SK-N-SH (cell line): ENCODE measurements around the gene CHRM4. TPM values are rescaled to one million over a fixed set of nuclear protein-coding genes. Genes with fewer than 3 reads are reported as not detected.

Experiments
- CTCF ChIA-PET: fragments of 300-600, 350-600 bp; formaldehyde crosslinking; extraction: SDS; loops from one replicate; lab custom pipeline; 2021; lab: Yijun Ruan, JAX
- POLR2A ChIA-PET: fragments of 350-600 bp; sonication (Branson Sonifier 250); formaldehyde crosslinking; extraction: SDS; loops from one replicate; lab custom pipeline; 2020; ENCODE audit warnings: antibody characterized with exemption, inconsistent platforms; lab: Yijun Ruan, JAX
- DNase-seq: peaks from one replicate; pipeline ENCODE4 v3.0.0; 2012
- H2AFZ ChIP-seq: fragments of 200-600 bp; sonication (generic); 2 replicates; pipeline ENCODE4 v1.8.1; 2016; ENCODE audit warnings: antibody characterized with exemption, mild to moderate bottlenecking, low read depth
- H3F3A ChIP-seq: fragments of 200-600 bp; sonication (generic); replicated peaks from 2 replicates; pipeline ENCODE3; 2016; ENCODE audit warnings: antibody characterized with exemption, mild to moderate bottlenecking; ENCODE audit not compliant: insufficient read depth
- H3K27ac ChIP-seq, 2 experiments: fragments of 200-500 bp in 1 of 2; fragments of 200-600 bp in 1 of 2; sonication (Bioruptor generic) in 1 of 2; sonication (generic), shearing (Covaris generic) in 1 of 2; 2 replicates each; pipeline versions ENCODE4 v1.5.1 to v1.6.1; 2014 to 2016; ENCODE audit warnings: low read depth in 2 of 2, inconsistent platforms in 1 of 2, low read length in 1 of 2, mild to moderate bottlenecking in 1 of 2, mixed read lengths in 1 of 2
- H3K27me3 ChIP-seq: fragments of 200-600 bp; sonication (generic), shearing (Covaris generic); 2 replicates; pipeline ENCODE4 v1.6.1; 2016; ENCODE audit warnings: mixed run types; ENCODE audit not compliant: insufficient read depth
- H3K36me3 ChIP-seq, 2 experiments: fragments of 200-500 bp in 1 of 2; fragments of 200-600 bp in 1 of 2; sonication (Bioruptor generic) in 1 of 2; sonication (generic) in 1 of 2; replicated peaks in 1 of 2; 2 replicates each; pipeline versions ENCODE3 to v1.5.1; 2014 to 2016; ENCODE audit warnings: low read length in 1 of 2, mild to moderate bottlenecking in 1 of 2; ENCODE audit not compliant: insufficient read depth in 2 of 2, control insufficient read depth in 1 of 2
- H3K4me1 ChIP-seq, 2 experiments: fragments of 200-500 bp in 1 of 2; fragments of 200-600 bp in 1 of 2; sonication (Bioruptor generic) in 1 of 2; sonication (generic), shearing (Covaris generic) in 1 of 2; 2 replicates each; pipeline versions ENCODE4 v1.5.1 to v1.6.1; 2014 to 2016; ENCODE audit warnings: low read depth in 1 of 2, low read length in 1 of 2, mixed run types in 1 of 2; ENCODE audit not compliant: insufficient read depth in 2 of 2, control insufficient read depth in 1 of 2
- H3K4me2 ChIP-seq: fragments of 200-600 bp; sonication (generic), shearing (Covaris generic); 2 replicates; pipeline ENCODE4 v1.6.1; 2017; ENCODE audit warnings: mixed run types
- H3K4me3 ChIP-seq, 2 experiments: fragments of 200-500 bp in 1 of 2; fragments of 200-600 bp in 1 of 2; sonication (Bioruptor generic) in 1 of 2; sonication (generic), shearing (Covaris generic) in 1 of 2; 2 replicates each; pipeline versions ENCODE4 v1.5.1 to v1.8.1; 2014 to 2016; ENCODE audit warnings: low read depth in 2 of 2, inconsistent platforms in 1 of 2, low read length in 1 of 2, mild to moderate bottlenecking in 1 of 2, mixed read lengths in 1 of 2, moderate library complexity in 1 of 2
- H3K79me2 ChIP-seq: fragments of 200-600 bp; sonication (generic); 2 replicates; pipeline ENCODE4 v1.8.1; 2017; ENCODE audit warnings: mild to moderate bottlenecking; ENCODE audit not compliant: insufficient read depth
- H3K9ac ChIP-seq: fragments of 200-600 bp; sonication (generic); 2 replicates; pipeline ENCODE4 v1.6.1; 2017; ENCODE audit warnings: mixed run types
- H3K9me2 ChIP-seq: fragments of 200-600 bp; sonication (generic); 2 replicates; pipeline ENCODE4 v1.6.1; 2017; ENCODE audit warnings: mixed run types
- H3K9me3 ChIP-seq: fragments of 200-600 bp; sonication (generic); 2 replicates; pipeline ENCODE4 v1.6.1; 2017; ENCODE audit warnings: mixed run types, mild to moderate bottlenecking, moderate library complexity
- H4K20me1 ChIP-seq: fragments of 200-600 bp; sonication (generic); 2 replicates; pipeline ENCODE4 v1.6.1; 2017; ENCODE audit warnings: mild to moderate bottlenecking, mixed run types; ENCODE audit not compliant: insufficient read depth
- CHD2 ChIP-seq: fragments of 150-350 bp; IDR thresholded peaks from 2 replicates; pipeline ENCODE4 v1.6.1; 2018; ENCODE audit warnings: low read length; ENCODE audit not compliant: partially characterized antibody
- CTCF ChIP-seq: fragments of 200-600 bp; sonication (generic); IDR thresholded peaks from 2 replicates; pipeline ENCODE4 v1.6.1; 2017; ENCODE audit warnings: antibody characterized with exemption, mild to moderate bottlenecking, moderate library complexity
- ELF1 ChIP-seq: IDR thresholded peaks from 2 replicates; pipeline ENCODE4 v1.4.0; 2012
- JUND ChIP-seq: IDR thresholded peaks from 2 replicates; pipeline ENCODE4 v1.4.0; 2012
- MAX ChIP-seq: IDR thresholded peaks from 2 replicates; pipeline ENCODE4 v1.4.0; 2012; ENCODE audit warnings: low read depth
- MEF2A ChIP-seq: IDR thresholded peaks from 2 replicates; pipeline ENCODE4 v1.4.0; 2012; ENCODE audit warnings: low read depth, borderline replicate concordance
- NFIC ChIP-seq: IDR thresholded peaks from 2 replicates; pipeline ENCODE4 v1.4.0; 2012; ENCODE audit warnings: borderline replicate concordance
- NRF1 ChIP-seq: IDR thresholded peaks from 2 replicates; pipeline ENCODE4 v1.6.1; 2012; ENCODE audit warnings: low read depth, mild to moderate bottlenecking, low read length
- POLR2AphosphoS5 ChIP-seq: IDR thresholded peaks from 2 replicates; pipeline ENCODE4 v1.6.1; 2012; ENCODE audit warnings: low read depth, low read length
- RAD21 ChIP-seq: IDR thresholded peaks from 2 replicates; pipeline ENCODE4 v1.6.1; 2012; ENCODE audit warnings: mild to moderate bottlenecking, low read length
- REST ChIP-seq: IDR thresholded peaks from 2 replicates; pipeline ENCODE4 v1.6.1; 2012; ENCODE audit warnings: mild to moderate bottlenecking, low read depth, low read length, moderate library complexity
- SIN3A ChIP-seq: IDR thresholded peaks from 2 replicates; pipeline ENCODE4 v1.6.1; 2012; ENCODE audit warnings: low read depth, mild to moderate bottlenecking, low read length, moderate library complexity, borderline replicate concordance
- TCF12 ChIP-seq: IDR thresholded peaks from 2 replicates; pipeline ENCODE4 v1.4.0; 2012
- USF1 ChIP-seq: IDR thresholded peaks from 2 replicates; pipeline ENCODE4 v1.4.0; 2012; ENCODE audit warnings: low read depth, borderline replicate concordance
- WGBS: methylation state at CpG from one replicate; pipeline ENCODE4 v1.1.6; 2017; ENCODE audit warnings: low lambda C conversion rate; 5-methylcytosine and 5-hydroxymethylcytosine counted together
- polyA plus RNA-seq, 3 experiments: library from polyadenylated mRNA; depleted of rRNA; stranded (reverse); fragments of >200 nt; gene quantifications; 2 replicates each; pipeline ENCODE4 v1.2.3, GENCODE V29; 2012

Gene CHRM4
- 0.13 and 0.26 TPM in 2 replicates for polyA plus RNA-seq (2012; rRNA removed)
- 0.08 and 0.18 TPM in 2 replicates for polyA plus RNA-seq (2012; cell fraction: cytosol; rRNA removed)
- polyA plus RNA-seq (2012; cell fraction: nucleus; rRNA removed), result 0.36 and 0.39 TPM in 2 replicates

- H3K9ac ChIP-seq, result no peak within 1 kb of the TSS
- 20% methylated on average over 1 of the region's 123 CpGs for WGBS
- H3K4me2 ChIP-seq, result peak within 1 kb of the TSS; percentile 94
- H2AFZ ChIP-seq, result no peak within 1 kb of the TSS
- CTCF ChIA-PET, result interaction anchor here (0.6 to 7.6 kb wide), 47 partner anchors 9 to 597 kb away, joined by 3 to 204 read pairs (median 5); partner anchors contain the start of genes AMBRA1, DGKZ and MDK
- TF ChIP-seq RAD21 (peak; percentile 19; the same call in 1 of the 2 replicates), CTCF (peak; percentile 51), REST (0 out of 2 replicates have a peak, but pooled peaks have one; percentile 50), SIN3A (no peak)
- TF ChIP-seq, all 33 proteins: peak for 3
- Histone ChIP-seq H3K79me2 (no peaks in the 10 kb centered on the region), H3K9me2 (no peaks in the 10 kb centered on the region), H3K36me3 (peaks cover 0 to 2% of the 10 kb centered on the region in 2 experiments), H3K9me3 (no peaks in the 10 kb centered on the region), H3K27ac (no peak within 1 kb of the TSS), H3K4me3 (peak within 1 kb of the TSS; percentile 52 to 60), H3F3A (peaks cover 17% of the 10 kb centered on the region), H4K20me1 (peaks cover 18% of the 10 kb centered on the region), H3K4me1 (peaks cover 0 to 27% of the 10 kb centered on the region in 2 experiments; a peak in 2 of 4 replicates), H3K27me3 (peaks cover 15% of the 10 kb centered on the region)
- POLR2A ChIA-PET, result interaction anchor here (1.6 kb wide), 1 partner anchor 11 kb away, joined by 7 read pairs; the partner anchor contains the start of gene MDK
- peak; percentile 94 for DNase-seq
Measured at GRCh38 chr11:46391578-46392420, at the start of gene CHRM4. Gene CHRM4, minus strand, starts transcription at chr11:46391776. Its CDS starts 5,219 bp downstream, at chr11:46386557.

- Histone ChIP-seq H3K27ac (peak overlapping the region in 1 of 2 experiments; percentile 2; a peak in 1 of 4 replicates), H3K4me1 (peaks cover 16 to 20% of the 10 kb centered on the region in 2 experiments; a peak in 2 of 4 replicates), H3K27me3 (no peaks in the 10 kb centered on the region), H3K9ac (no peak overlapping the region), H3F3A (no peaks in the 10 kb centered on the region), H3K9me3 (no peaks in the 10 kb centered on the region), H3K36me3 (peaks cover 19 to 23% of the 10 kb centered on the region in 2 experiments), H3K4me2 (no peak overlapping the region)
- CTCF ChIA-PET, result interaction anchor here (1.0 to 5.1 kb wide), 5 partner anchors 40 to 98 kb away, joined by 3 to 25 read pairs (median 5); no protein-coding TSS in a partner anchor
- no peak for TF ChIP-seq USF1
- TF ChIP-seq TCF12, result no peak
- TF ChIP-seq NRF1, result no peak
- no peak for TF ChIP-seq MAX
- TF ChIP-seq CHD2, result no peak
- TF ChIP-seq MEF2A, result no peak
- no peak for TF ChIP-seq NFIC
- TF ChIP-seq POLR2AphosphoS5, result no peak
- no peak for TF ChIP-seq ELF1
- no peak for TF ChIP-seq JUND
- TF ChIP-seq, all 33 proteins: peak for 0
- WGBS, result 50% methylated on average over 3 of the region's 4 CpGs
- Histone ChIP-seq H4K20me1 (no peaks in the 10 kb centered on the region), H2AFZ (no peak overlapping the region), H3K79me2 (no peaks in the 10 kb centered on the region), H3K9me2 (no peaks in the 10 kb centered on the region), H3K4me3 (no peak overlapping the region)
- no peak for DNase-seq
- POLR2A ChIA-PET, result interaction anchor here (0.6 kb wide), 2 partner anchors 13 to 87 kb away, joined by 3 to 4 read pairs; no protein-coding TSS in a partner anchor
Measured at GRCh38 chr11:46438211-46438610, 46.6 kb upstream of the CHRM4 start.
